Measurements from ENCODE around the gene TRIM52. TPM values are rescaled to one million over a fixed set of nuclear protein-coding genes. Genes with fewer than 3 reads are reported as not detected.
A peak's percentile ranks its signal among the peaks of the same experiment; 100 is the strongest.
"Not testable (repeated sequence)": the region's sequence is repeated elsewhere in the genome, so short reads cannot be mapped to it uniquely, and the experiment has no call there.

The TRIM52 gene
- polyA plus RNA-seq (ENCODE audit: insufficient read length in 3 of 3), result 10 to 100 TPM; 25.5 to 48.5 (median 31.8) TPM
- long read RNA-seq, donor 1, full-length matches to known transcripts, result 15 of 58 reads
- long read RNA-seq, donor 1, partial matches to known transcripts, result 6 of 58 reads
- long read RNA-seq, donor 1, other reads (novel, unspliced or antisense), result 37 of 58 reads
- long read RNA-seq, donor 2, full-length matches to known transcripts, result 12 of 12 reads
- long read RNA-seq, donor 2, partial matches to known transcripts, result 0 of 12 reads
- long read RNA-seq, donor 2, other reads (novel, unspliced or antisense), result 0 of 12 reads
- long read RNA-seq, donor 3, full-length matches to known transcripts, result 25 of 25 reads
- long read RNA-seq, donor 3, partial matches to known transcripts, result 0 of 25 reads
- long read RNA-seq, donor 3, other reads (novel, unspliced or antisense), result 0 of 25 reads
- long read RNA-seq, donor 4, full-length matches to known transcripts, result 35 of 35 reads
- long read RNA-seq, donor 4, partial matches to known transcripts, result 0 of 35 reads
- long read RNA-seq, donor 4, other reads (novel, unspliced or antisense), result 0 of 35 reads
- long read RNA-seq, donor 5, result 0 reads
- long read RNA-seq, donor 6, full-length matches to known transcripts, result 51 of 51 reads
- long read RNA-seq, donor 6, partial matches to known transcripts, result 0 of 51 reads
- long read RNA-seq, donor 6, other reads (novel, unspliced or antisense), result 0 of 51 reads
- long read RNA-seq, donor 7, full-length matches to known transcripts, result 23 of 23 reads
- long read RNA-seq, donor 7, partial matches to known transcripts, result 0 of 23 reads
- long read RNA-seq, donor 7, other reads (novel, unspliced or antisense), result 0 of 23 reads
- long read RNA-seq, donor 8, result 0 reads
- long read RNA-seq, donor 9, full-length matches to known transcripts, result 15 of 15 reads
- long read RNA-seq, donor 9, partial matches to known transcripts, result 0 of 15 reads
- long read RNA-seq, donor 9, other reads (novel, unspliced or antisense), result 0 of 15 reads
- long read RNA-seq, donor 10, full-length matches to known transcripts, result 23 of 23 reads
- long read RNA-seq, donor 10, partial matches to known transcripts, result 0 of 23 reads
- long read RNA-seq, donor 10, other reads (novel, unspliced or antisense), result 0 of 23 reads
- long read RNA-seq, donor 11, full-length matches to known transcripts, result 8 of 8 reads
- long read RNA-seq, donor 11, partial matches to known transcripts, result 0 of 8 reads
- long read RNA-seq, donor 11, other reads (novel, unspliced or antisense), result 0 of 8 reads
- long read RNA-seq, donor 12, full-length matches to known transcripts, result 23 of 28 reads
- long read RNA-seq, donor 12, partial matches to known transcripts, result 5 of 28 reads
- long read RNA-seq, donor 12, other reads (novel, unspliced or antisense), result 0 of 28 reads
- long read RNA-seq, donor 13, result 0 reads
- long read RNA-seq, donor 14, full-length matches to known transcripts, result 17 of 17 reads
- long read RNA-seq, donor 14, partial matches to known transcripts, result 0 of 17 reads
- long read RNA-seq, donor 14, other reads (novel, unspliced or antisense), result 0 of 17 reads
- long read RNA-seq, donor 15, full-length matches to known transcripts, result 10 of 10 reads
- long read RNA-seq, donor 15, partial matches to known transcripts, result 0 of 10 reads
- long read RNA-seq, donor 15, other reads (novel, unspliced or antisense), result 0 of 10 reads
- long read RNA-seq, donor 16, full-length matches to known transcripts, result 73 of 73 reads
- long read RNA-seq, donor 16, partial matches to known transcripts, result 0 of 73 reads
- long read RNA-seq, donor 16, other reads (novel, unspliced or antisense), result 0 of 73 reads

GRCh38 chr5:181260720-181261319 lies at the start of gene TRIM52:
Gene TRIM52 (minus strand): TSS chr5:181261143. CDS start chr5:181260813, 330 bp downstream.
- DNase-seq (ENCODE audit: extremely low read depth in 1 of 11, low read depth in 9 of 11, low spot score in 4 of 11), result peak; percentile 76 to 92 (median 85)

GRCh38 chr5:181287331-181287730 lies 26.4 kb upstream of the TRIM52 start:
- not testable (repeated sequence) for DNase-seq (ENCODE audit: extremely low read depth in 1 of 11, low read depth in 9 of 11, low spot score in 4 of 11)

- not testable (repeated sequence) for DNase-seq (ENCODE audit: extremely low read depth in 1 of 11, low read depth in 9 of 11, low spot score in 4 of 11)
These were observed 25.2 kb upstream of the TRIM52 start for GRCh38 chr5:181285962-181286705.

- not testable (repeated sequence) for DNase-seq (ENCODE audit: extremely low read depth in 1 of 11, low read depth in 9 of 11, low spot score in 4 of 11)
These were observed 23.2 kb upstream of the TRIM52 start for GRCh38 chr5:181283841-181284755.

- no peak for DNase-seq (ENCODE audit: extremely low read depth in 1 of 11, low read depth in 9 of 11, low spot score in 4 of 11)
These were observed 22.4 kb upstream of the TRIM52 start for GRCh38 chr5:181283347-181283746.

- no peak for DNase-seq (ENCODE audit: extremely low read depth in 1 of 11, low read depth in 9 of 11, low spot score in 4 of 11)
These were observed 21.9 kb upstream of the TRIM52 start for GRCh38 chr5:181282874-181283273.

GRCh38 chr5:181282415-181282814 lies 21.5 kb upstream of the TRIM52 start:
- DNase-seq (ENCODE audit: extremely low read depth in 1 of 11, low read depth in 9 of 11, low spot score in 4 of 11), result not testable (repeated sequence)

- DNase-seq (ENCODE audit: extremely low read depth in 1 of 11, low read depth in 9 of 11, low spot score in 4 of 11), result no peak
These were observed 21.0 kb upstream of the TRIM52 start for GRCh38 chr5:181281984-181282316.

GRCh38 chr5:181281077-181281983 lies 20.4 kb upstream of the TRIM52 start:
- no peak for DNase-seq (ENCODE audit: extremely low read depth in 1 of 11, low read depth in 9 of 11, low spot score in 4 of 11)

- no peak for DNase-seq (ENCODE audit: extremely low read depth in 1 of 11, low read depth in 9 of 11, low spot score in 4 of 11)
These were observed 19.4 kb upstream of the TRIM52 start for GRCh38 chr5:181280251-181280762.

- DNase-seq (ENCODE audit: extremely low read depth in 1 of 11, low read depth in 9 of 11, low spot score in 4 of 11), result not testable (repeated sequence)
These were observed 12.4 kb upstream of the TRIM52 start for GRCh38 chr5:181273433-181273744.

GRCh38 chr5:181271081-181271480 lies 10.1 kb upstream of the TRIM52 start:
- DNase-seq (ENCODE audit: extremely low read depth in 1 of 11, low read depth in 9 of 11, low spot score in 4 of 11), result no peak

GRCh38 chr5:181267907-181268306 lies 7.0 kb upstream of the TRIM52 start:
- DNase-seq (ENCODE audit: extremely low read depth in 1 of 11, low read depth in 9 of 11, low spot score in 4 of 11), result not testable (repeated sequence)

- DNase-seq (ENCODE audit: extremely low read depth in 1 of 11, low read depth in 9 of 11, low spot score in 4 of 11), result not testable (repeated sequence)
These were observed 6.5 kb upstream of the TRIM52 start for GRCh38 chr5:181267291-181267904.
